Measurements from ENCODE around the gene ATP6V1G1.

DNA sequence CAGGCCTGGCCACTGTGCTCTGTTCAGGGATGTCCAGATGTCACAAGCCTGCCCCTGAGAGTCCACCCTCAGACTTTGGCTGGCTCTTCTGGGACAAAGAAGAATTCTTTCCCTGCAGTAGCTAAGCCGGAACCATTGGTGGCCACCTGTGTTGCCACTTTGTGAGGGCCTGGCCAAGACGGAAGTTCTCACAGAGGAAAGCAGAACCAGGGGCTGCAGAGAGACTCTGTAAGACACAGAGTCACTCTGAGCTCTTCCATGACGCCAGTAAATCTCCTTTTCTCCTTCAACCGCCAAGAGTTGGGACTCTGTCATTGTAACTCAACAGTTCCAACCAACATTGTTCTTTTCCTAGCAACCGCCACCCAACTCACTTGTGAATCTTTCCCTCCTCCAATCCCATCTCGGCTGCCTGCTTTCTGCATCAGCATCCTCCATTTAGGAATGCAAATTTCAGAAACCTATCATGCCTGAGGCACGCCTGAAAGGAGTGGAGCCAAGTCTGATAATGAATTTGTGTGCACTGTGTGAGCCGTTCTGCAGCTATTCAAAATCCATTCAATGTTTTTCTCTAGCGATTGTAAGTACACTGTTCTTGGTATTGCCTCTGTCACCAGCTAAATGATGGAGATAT lies 37.8 kb upstream of the ATP6V1G1 start:
- TF ChIP-seq, protein P1, sequence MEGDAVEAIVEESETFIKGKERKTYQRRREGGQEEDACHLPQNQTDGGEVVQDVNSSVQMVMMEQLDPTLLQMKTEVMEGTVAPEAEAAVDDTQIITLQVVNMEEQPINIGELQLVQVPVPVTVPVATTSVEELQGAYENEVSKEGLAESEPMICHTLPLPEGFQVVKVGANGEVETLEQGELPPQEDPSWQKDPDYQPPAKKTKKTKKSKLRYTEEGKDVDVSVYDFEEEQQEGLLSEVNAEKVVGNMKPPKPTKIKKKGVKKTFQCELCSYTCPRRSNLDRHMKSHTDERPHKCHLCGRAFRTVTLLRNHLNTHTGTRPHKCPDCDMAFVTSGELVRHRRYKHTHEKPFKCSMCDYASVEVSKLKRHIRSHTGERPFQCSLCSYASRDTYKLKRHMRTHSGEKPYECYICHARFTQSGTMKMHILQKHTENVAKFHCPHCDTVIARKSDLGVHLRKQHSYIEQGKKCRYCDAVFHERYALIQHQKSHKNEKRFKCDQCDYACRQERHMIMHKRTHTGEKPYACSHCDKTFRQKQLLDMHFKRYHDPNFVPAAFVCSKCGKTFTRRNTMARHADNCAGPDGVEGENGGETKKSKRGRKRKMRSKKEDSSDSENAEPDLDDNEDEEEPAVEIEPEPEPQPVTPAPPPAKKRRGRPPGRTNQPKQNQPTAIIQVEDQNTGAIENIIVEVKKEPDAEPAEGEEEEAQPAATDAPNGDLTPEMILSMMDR (IDR thresholded peaks at IDR 0.05; ENCODE audit: low read length) = no peak
- TF ChIP-seq EZH2 (optimal IDR thresholded peaks at IDR 0.05; ENCODE audit: low read depth, low read length) = no peak

Measured in MM.1S (cell line).